ENCODE data around the gene CTR9. TPM values are rescaled to one million over a fixed set of nuclear protein-coding genes. Genes with fewer than 3 reads are reported as not detected.
A peak's percentile ranks its signal among the peaks of the same experiment; 100 is the strongest.

CTR9 gene
- total and polyA plus RNA-seq, 2 of the 8 experiments (the other 6 are each of a cell fraction or from before 2014, with no cell fraction given) = 6.1 to 37.7 TPM

- H3K27ac ChIP-seq (ENCODE audit: low read depth, low read length) = no peak overlapping the region
- H3K4ac ChIP-seq (replicated peaks; ENCODE audit: insufficient read length, low read depth, low read length) = no peak overlapping the region
- H2BK120ac ChIP-seq (replicated peaks; ENCODE audit: low read depth, low read length) = no peak overlapping the region
- H3K9me3 ChIP-seq (ENCODE audit: insufficient read depth in 2 of 2, low read depth in 1 of 2, low read length in 1 of 2) = no peaks in the 10 kb centered on the region
- 0 out of 2 replicates have a peak, but pooled peaks cover 2% of the 10 kb centered on the region for H3K79me1 ChIP-seq (ENCODE audit: low read depth, low read length)
- H3K36me3 ChIP-seq (ENCODE audit: control insufficient read depth in 2 of 4, insufficient read depth in 4 of 4, low read length in 3 of 4) = peaks cover 0 to 20% (median 11%) of the 10 kb centered on the region in 4 experiments; a peak in 7 of 8 replicates
- H3K4me1 ChIP-seq (replicated peaks in 1 of 4; ENCODE audit: control insufficient read depth in 3 of 4, insufficient read depth in 4 of 4, low read length in 3 of 4) = peaks cover 0 to 4% (median 1%) of the 10 kb centered on the region in 4 experiments; a peak in 2 of 7 replicates
- no peak overlapping the region for H2BK20ac ChIP-seq (ENCODE audit: low read length)
- no peak overlapping the region for H3K56ac ChIP-seq (replicated peaks; ENCODE audit: insufficient read length, low read depth, low read length)
- no peak overlapping the region for H2BK12ac ChIP-seq (ENCODE audit: low read depth, low read length)
- no peak overlapping the region for H3K14ac ChIP-seq (ENCODE audit: insufficient read length)
- H3K4me2 ChIP-seq (ENCODE audit: insufficient read depth in 1 of 2, low read depth in 2 of 2, low read length in 2 of 2) = peak overlapping the region; percentile 85; a peak in 3 of 4 replicates
- H3K23me2 ChIP-seq (ENCODE audit: low read depth, low read length) = peaks cover 3% of the 10 kb centered on the region; the same call in 1 of the 2 replicates
- no peak overlapping the region for H2AK5ac ChIP-seq (ENCODE audit: low read depth, low read length)
- ChIA-PET POLR2A (ENCODE audit: partially characterized antibody) (no interaction called here), CTCF (ENCODE audit: partially characterized antibody) (no interaction called here)
- no peak overlapping the region for H4K5ac ChIP-seq (ENCODE audit: insufficient read length, low read depth, low read length)
- WGBS, 2 experiments (ENCODE audit: extremely low coverage in 1 of 2, insufficient coverage in 1 of 2, insufficient read length in 1 of 2, insufficient replicate concordance in 2 of 2, low coverage in 1 of 2, low lambda C conversion rate in 2 of 2, missing lambda C conversion rate in 1 of 2) = 82% methylated on average over 7 of the region's 7 CpGs; no CpG with 5 or more reads in 1 of the 2 experiments
- no peak overlapping the region for H4K8ac ChIP-seq (ENCODE audit: extremely low read depth, insufficient read depth, low read length)
- DNase-seq (ENCODE audit: low read depth in 1 of 2, low spot score in 2 of 2) (no peak), FAIRE-seq (no peak)
- no peak overlapping the region for H2AFZ ChIP-seq (ENCODE audit: low read length)
- no peak overlapping the region for H3K18ac ChIP-seq (ENCODE audit: extremely low read depth, low read length)
- no peaks in the 10 kb centered on the region for H3K27me3 ChIP-seq (replicated peaks in 1 of 4; ENCODE audit: control insufficient read depth in 3 of 4, extremely low read depth in 1 of 4, insufficient read depth in 3 of 4, low read length in 3 of 4)
- peak overlapping the region in 2 of 4 experiments; percentile 75 to 76; a peak in 3 of 8 replicates for H3K4me3 ChIP-seq (ENCODE audit: extremely low read depth in 1 of 4, insufficient read depth in 2 of 4, low read depth in 3 of 4, low read length in 4 of 4)
- no peaks in the 10 kb centered on the region for H4K20me1 ChIP-seq (replicated peaks in 1 of 2; ENCODE audit: control insufficient read depth in 1 of 2, insufficient read depth in 2 of 2, low read length in 2 of 2)
- peaks cover 0 to 14% of the 10 kb centered on the region in 2 experiments; a peak in 2 of 4 replicates for H3K79me2 ChIP-seq (ENCODE audit: control insufficient read depth in 1 of 2, insufficient read depth in 2 of 2, low read length in 2 of 2)
- no peak overlapping the region for H2BK15ac ChIP-seq (ENCODE audit: low read length)
- no peak overlapping the region for H4K91ac ChIP-seq (replicated peaks; ENCODE audit: insufficient read length, low read length)
- no peak overlapping the region for H3K9ac ChIP-seq (replicated peaks in 1 of 4; ENCODE audit: extremely low read depth in 1 of 4, low read depth in 3 of 4, low read length in 3 of 4)
- H3K23ac ChIP-seq (ENCODE audit: insufficient read length) = no peak overlapping the region
- H2BK5ac ChIP-seq (ENCODE audit: low read depth, low read length) = no peak overlapping the region
- TF ChIP-seq FOSL1 (IDR thresholded peaks at IDR 0.05; ENCODE audit: insufficient read depth, low read depth, low read length) (no peak), HDAC6 (IDR thresholded peaks at IDR 0.05; ENCODE audit: low read depth, low read length) (no peak), RBBP5 (IDR thresholded peaks at IDR 0.05; ENCODE audit: borderline replicate concordance, low read depth, low read length) (no peak), POLR2AphosphoS5 (IDR thresholded peaks at IDR 0.05; ENCODE audit: low read depth, low read length) (no peak), JUN (IDR thresholded peaks at IDR 0.05; ENCODE audit: low read depth, low read length) (no peak), CBX5 (IDR thresholded peaks at IDR 0.05; ENCODE audit: low read depth, low read length) (no peak), JUND (IDR thresholded peaks at IDR 0.05; ENCODE audit: low read length) (no peak), SIRT6 (IDR thresholded peaks at IDR 0.05; ENCODE audit: low read length) (no peak), HDAC2 (IDR thresholded peaks at IDR 0.05; ENCODE audit: borderline replicate concordance in 1 of 2, low read depth in 2 of 2, low read length in 2 of 2) (no peak), SIN3A (conservative IDR thresholded peaks at IDR 0.05 in 1 of 2, IDR thresholded peaks at IDR 0.05 in 1 of 2; ENCODE audit: low read depth in 1 of 2, low read length in 2 of 2) (no peak), SAP30 (IDR thresholded peaks at IDR 0.05; ENCODE audit: insufficient read depth, insufficient replicate concordance, low read length) (no peak), EP300 (IDR thresholded peaks at IDR 0.05; ENCODE audit: borderline replicate concordance in 1 of 2, low read depth in 2 of 2, low read length in 2 of 2) (no peak)
Observed at GRCh38 chr11:10752486-10752885, 1.4 kb downstream of the CTR9 start.

All from H1 (cell line).